HEK293T (cell line): ENCODE measurements around the gene CERS2.

Source experiments
- CTCF ChIA-PET: fragments of 350-600 bp; formaldehyde crosslinking; extraction: SDS; loops from one replicate; lab custom pipeline; 2021; ENCODE audit warnings: antibody characterized with exemption, inconsistent platforms; lab: Yijun Ruan, JAX
- POLR2A ChIA-PET: fragments of 350-600 bp; formaldehyde crosslinking; extraction: SDS; loops from one replicate; lab custom pipeline; 2020; ENCODE audit warnings: antibody characterized with exemption, inconsistent platforms; lab: Yijun Ruan, JAX
- DNase-seq: peaks from one replicate; pipeline ENCODE4 v3.0.0; 2012; ENCODE audit warnings: mixed read lengths; ENCODE audit errors: extremely low spot score
- ARNT ChIP-seq: fragments of 450-650 bp; IDR thresholded peaks from 2 replicates; pipeline ENCODE4 v1.6.1; 2017; ENCODE audit warnings: mild to moderate bottlenecking
- BHLHE40 ChIP-seq: fragments of 450-650 bp; IDR thresholded peaks from 2 replicates; pipeline ENCODE4 v1.6.1; 2016; ENCODE audit warnings: mild to moderate bottlenecking, moderate library complexity, borderline replicate concordance
- CTBP1 ChIP-seq: fragments of 450-650 bp; IDR thresholded peaks from 2 replicates; pipeline ENCODE4 v1.6.1; 2016; ENCODE audit warnings: borderline replicate concordance
- ELF4 ChIP-seq: fragments of 450-650 bp; IDR thresholded peaks from 2 replicates; pipeline ENCODE4 v1.6.1; 2017; ENCODE audit warnings: antibody characterized with exemption
- FOXA1 ChIP-seq: fragments of 450-650 bp; IDR thresholded peaks from 2 replicates; pipeline ENCODE4 v1.6.1; 2016; ENCODE audit warnings: mild to moderate bottlenecking
- FOXK2 ChIP-seq: fragments of 450-650 bp; IDR thresholded peaks from 2 replicates; pipeline ENCODE4 v1.6.1; 2016; ENCODE audit warnings: mild to moderate bottlenecking
- FOXM1 ChIP-seq: fragments of 450-650 bp; IDR thresholded peaks from 2 replicates; pipeline ENCODE4 v1.6.1; 2017; ENCODE audit warnings: mild to moderate bottlenecking, borderline replicate concordance
- HDGF ChIP-seq: fragments of 450-650 bp; IDR thresholded peaks from 2 replicates; pipeline ENCODE4 v1.6.1; 2017; ENCODE audit warnings: antibody characterized with exemption, borderline replicate concordance
- L3MBTL2 ChIP-seq: fragments of 450-650 bp; conservative IDR thresholded peaks from 2 replicates; pipeline ENCODE4 v1.6.1; 2016; ENCODE audit warnings: mild to moderate bottlenecking
- LEF1 ChIP-seq: fragments of 450-650 bp; IDR thresholded peaks from 2 replicates; pipeline ENCODE4 v1.6.1; 2017; ENCODE audit warnings: mild to moderate bottlenecking, borderline replicate concordance
- NFRKB ChIP-seq: fragments of 450-650 bp; IDR thresholded peaks from 2 replicates; pipeline ENCODE4 v1.6.1; 2016; ENCODE audit warnings: mild to moderate bottlenecking, moderate library complexity
- SP1 ChIP-seq: fragments of 450-650 bp; IDR thresholded peaks from 2 replicates; pipeline ENCODE4 v1.6.1; 2017
- SUZ12 ChIP-seq: fragments of 450-650 bp; IDR thresholded peaks from 2 replicates; pipeline ENCODE4 v1.6.1; 2016; ENCODE audit warnings: mild to moderate bottlenecking
- TARDBP ChIP-seq: fragments of 450-650 bp; IDR thresholded peaks from 2 replicates; pipeline ENCODE4 v1.6.1; 2016
- ZNF384 ChIP-seq: fragments of 450-650 bp; IDR thresholded peaks from 2 replicates; pipeline ENCODE4 v1.6.1; 2016
- TF ChIP-seq, protein P1 (sequence below): fragments of 450-650 bp; IDR thresholded peaks from 2 replicates; pipeline ENCODE4 v1.6.1; 2016

Gene CERS2

DNA sequence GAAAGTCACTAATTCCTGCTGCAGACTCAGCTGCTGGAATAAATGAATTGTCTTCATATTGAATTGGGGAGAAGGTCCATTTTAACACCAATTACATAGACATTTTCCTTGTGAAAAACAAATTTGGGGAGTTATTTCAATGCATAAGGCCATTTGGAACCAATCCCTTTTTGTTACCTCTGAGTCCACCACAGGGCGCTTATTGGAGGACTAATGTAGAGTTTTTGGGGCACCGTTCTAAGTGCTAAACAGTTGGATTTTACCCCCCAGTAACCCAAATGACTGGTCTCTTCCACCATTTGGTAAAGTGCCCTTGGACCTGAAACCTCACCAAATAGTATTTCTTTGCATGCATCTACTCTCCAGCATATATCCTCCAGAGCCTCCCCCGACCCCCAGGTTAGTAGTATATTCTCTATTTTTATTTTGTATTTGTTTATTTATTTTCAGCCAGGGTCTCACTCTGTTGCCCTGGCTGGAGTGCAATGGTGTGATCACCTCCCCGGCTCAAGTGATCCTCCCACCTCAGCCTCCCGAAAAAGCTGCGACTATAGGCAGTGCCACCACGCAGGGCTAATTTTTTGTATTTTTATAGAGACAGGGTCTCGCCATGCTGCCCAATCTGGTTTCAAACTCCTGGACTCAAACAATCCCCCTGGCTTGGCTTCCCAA lies 35.2 kb upstream of the CERS2 start:
- no peak for DNase-seq
- POLR2A ChIA-PET = no interaction called here
- TF ChIP-seq TARDBP = no peak
- no peak for TF ChIP-seq NFRKB
- TF ChIP-seq BHLHE40 = no peak
- TF ChIP-seq ZNF384 = no peak
- TF ChIP-seq ELF4 = no peak
- no peak for TF ChIP-seq L3MBTL2
- TF ChIP-seq CTBP1 = no peak
- no peak for TF ChIP-seq HDGF
- no peak for TF ChIP-seq FOXK2
- TF ChIP-seq FOXA1 = no peak
- TF ChIP-seq, protein P1, sequence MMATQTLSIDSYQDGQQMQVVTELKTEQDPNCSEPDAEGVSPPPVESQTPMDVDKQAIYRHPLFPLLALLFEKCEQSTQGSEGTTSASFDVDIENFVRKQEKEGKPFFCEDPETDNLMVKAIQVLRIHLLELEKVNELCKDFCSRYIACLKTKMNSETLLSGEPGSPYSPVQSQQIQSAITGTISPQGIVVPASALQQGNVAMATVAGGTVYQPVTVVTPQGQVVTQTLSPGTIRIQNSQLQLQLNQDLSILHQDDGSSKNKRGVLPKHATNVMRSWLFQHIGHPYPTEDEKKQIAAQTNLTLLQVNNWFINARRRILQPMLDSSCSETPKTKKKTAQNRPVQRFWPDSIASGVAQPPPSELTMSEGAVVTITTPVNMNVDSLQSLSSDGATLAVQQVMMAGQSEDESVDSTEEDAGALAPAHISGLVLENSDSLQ = no peak
- no peak for TF ChIP-seq ARNT
- no peak for TF ChIP-seq LEF1
- CTCF ChIA-PET = interaction anchor here (0.7 to 1.4 kb wide), 4 partner anchors 14 to 63 kb away, joined by 3 to 4 read pairs (median 3); no protein-coding TSS in a partner anchor

DNA sequence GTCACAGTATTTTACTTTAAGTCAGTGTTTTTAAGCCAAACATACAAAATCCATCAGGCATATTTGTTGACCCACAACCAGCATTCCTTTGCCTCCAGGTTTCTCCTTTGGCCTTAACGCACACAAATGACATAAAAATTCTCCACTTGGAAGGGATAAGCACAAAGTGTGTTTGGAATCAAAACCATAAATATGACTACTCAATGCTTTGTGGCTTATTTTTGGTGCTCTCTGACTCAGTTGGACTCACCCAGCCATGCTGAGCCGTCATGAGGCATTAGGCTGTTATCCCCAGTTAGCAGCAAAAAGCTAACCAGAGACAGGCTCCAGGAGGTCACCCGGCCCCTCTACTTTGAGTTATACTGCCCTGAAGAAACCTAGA lies 34.6 kb upstream of the CERS2 start:
- TF ChIP-seq, protein P1 = no peak
- no peak for TF ChIP-seq HDGF
- no peak for TF ChIP-seq ARNT
- TF ChIP-seq NFRKB = no peak
- no peak for TF ChIP-seq L3MBTL2
- no peak for TF ChIP-seq SP1
- no peak for DNase-seq
- CTCF ChIA-PET = interaction anchor here (0.8 to 1.4 kb wide), 2 partner anchors 13 to 63 kb away, joined by 3 to 4 read pairs; no protein-coding TSS in a partner anchor
- POLR2A ChIA-PET = no interaction called here

GRCh38 chr1:151008244-151009205 lies 33.9 kb upstream of the CERS2 start, which contains the start of gene PRUNE1:
TSS of gene PRUNE1 (plus strand) at chr1:151008449. CDS start at chr1:151008633, 184 bp downstream.
- CTCF ChIA-PET = interaction anchor here (0.8 to 1.4 kb wide), 2 partner anchors 12 to 64 kb away, joined by 3 to 4 read pairs; no protein-coding TSS in a partner anchor
- POLR2A ChIA-PET = interaction anchor here (0.7 kb wide), 1 partner anchor 9 kb away, joined by 3 read pairs; no protein-coding TSS in a partner anchor
- TF ChIP-seq HDGF = no peak
- TF ChIP-seq L3MBTL2 = peak; percentile 93
- DNase-seq = peak; percentile 100

DNA sequence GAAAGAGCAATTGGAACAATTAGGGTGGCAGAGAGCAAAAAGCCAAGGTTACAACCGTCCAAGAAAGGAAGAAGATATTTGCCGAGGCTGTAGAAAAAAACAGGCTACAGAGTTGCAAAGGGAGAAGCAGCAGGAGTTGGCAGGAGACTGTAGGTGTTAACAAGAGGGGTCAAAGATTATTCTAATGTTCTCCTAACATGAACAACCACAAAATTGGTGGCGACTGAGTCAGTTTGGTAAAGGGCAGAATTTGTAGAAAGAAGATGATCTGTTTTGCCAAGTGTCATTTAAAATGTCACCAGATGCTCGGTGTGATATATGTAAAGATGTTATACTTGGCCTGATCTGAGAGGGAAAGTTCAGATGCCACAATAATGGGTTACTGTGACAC lies 33.2 kb upstream of the CERS2 start:
- TF ChIP-seq ARNT = no peak
- no peak for TF ChIP-seq BHLHE40
- no peak for TF ChIP-seq LEF1
- no peak for TF ChIP-seq HDGF
- no peak for TF ChIP-seq FOXM1
- TF ChIP-seq TARDBP = no peak
- TF ChIP-seq ELF4 = no peak
- TF ChIP-seq NFRKB = no peak
- TF ChIP-seq SP1 = no peak
- TF ChIP-seq FOXK2 = no peak
- TF ChIP-seq L3MBTL2 = no peak
- ChIA-PET CTCF (interaction anchor here (3.1 kb wide), 1 partner anchor 29 kb away, joined by 51 read pairs; the partner anchor contains the start of gene ANXA9), POLR2A (interaction anchor here (0.7 to 2.2 kb wide), 3 partner anchors 9 to 182 kb away, joined by 3 to 14 read pairs (median 7); partner anchors contain the start of gene VPS72)
- DNase-seq = no peak

DNA sequence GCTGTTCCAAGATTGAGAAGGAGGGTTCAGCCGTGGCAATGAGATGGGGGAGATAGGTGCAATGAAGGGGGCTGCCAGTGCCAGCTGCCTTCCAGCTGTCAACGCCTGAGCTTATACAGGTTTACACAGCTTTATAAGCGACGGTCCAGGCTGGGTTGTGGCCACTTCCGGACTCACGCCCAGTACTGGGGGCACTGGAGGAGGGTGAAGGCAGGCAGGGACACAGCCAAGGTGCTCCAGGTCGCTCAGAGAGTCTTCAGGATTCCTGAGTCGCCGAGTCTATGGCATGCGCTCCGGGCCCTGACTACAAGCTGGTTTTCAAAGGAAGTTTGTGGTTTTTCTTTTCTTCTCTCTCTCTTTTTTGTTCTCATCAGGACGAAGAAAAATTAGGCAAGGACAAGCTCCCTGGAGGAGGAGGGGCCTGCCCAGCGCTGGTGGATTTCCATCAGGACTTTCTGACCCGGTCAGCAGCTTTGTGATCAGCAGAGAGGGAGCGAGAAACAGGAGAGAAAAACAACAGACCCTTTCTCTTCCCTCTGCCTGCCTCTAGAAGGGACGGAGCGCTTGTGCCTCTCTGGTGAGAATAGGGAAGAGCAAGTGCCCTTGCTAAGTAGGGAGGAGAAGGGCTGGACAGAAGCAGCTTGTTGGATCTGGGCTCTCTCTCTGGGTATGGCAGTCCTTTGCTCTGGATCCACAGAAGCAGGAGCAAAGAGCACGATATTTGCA lies 31.9 kb upstream of the CERS2 start, which contains the start of gene MINDY1:
Gene MINDY1, minus strand, starts transcription at position 576 of the 726 bp plus-strand sequence. CDS start 4,285 bp downstream, outside the sequence.
- peak; percentile 37; the same call in 1 of the 2 replicates for TF ChIP-seq ELF4
- TF ChIP-seq L3MBTL2 = peak; percentile 36
- no peak for TF ChIP-seq HDGF
- DNase-seq = peak; percentile 87
- ChIA-PET CTCF (interaction anchor here (0.5 to 3.1 kb wide), 16 partner anchors 10 to 445 kb away, joined by 3 to 63 read pairs (median 4); partner anchors contain the start of genes ANXA9 and TNFAIP8L2), POLR2A (interaction anchor here (0.7 to 2.7 kb wide), 26 partner anchors 8 to 491 kb away, joined by 3 to 20 read pairs (median 5); partner anchors contain the start of genes ANXA9, ARNT, C1orf56 and CERS2)

GRCh38 chr1:151005729-151006319 lies 31.2 kb upstream of the CERS2 start:
- no peak for TF ChIP-seq CTBP1
- TF ChIP-seq ELF4 = no peak
- TF ChIP-seq SUZ12 = no peak
- no peak for TF ChIP-seq FOXK2
- no peak for TF ChIP-seq L3MBTL2
- no peak for TF ChIP-seq LEF1
- TF ChIP-seq, protein P1 = no peak
- no peak for TF ChIP-seq FOXM1
- no peak for TF ChIP-seq SP1
- ChIA-PET POLR2A (interaction anchor here (0.8 to 2.7 kb wide), 20 partner anchors 7 to 427 kb away, joined by 3 to 20 read pairs (median 7); partner anchors contain the start of genes ANXA9, C1orf56, CERS2 and ENSA), CTCF (interaction anchor here (0.5 to 3.1 kb wide), 18 partner anchors 9 to 446 kb away, joined by 3 to 63 read pairs (median 4); partner anchors contain the start of genes ANXA9, GABPB2 and TNFAIP8L2)
- no peak for DNase-seq
